ENCODE results near the gene CDT1.

CDT1 gene

GRCh38 chr16:88789594-88789993, 14.0 kb upstream of the CDT1 start:
- no peak overlapping the region for H3K27ac ChIP-seq
- no peak overlapping the region for H3K9ac ChIP-seq
- H3K36me3 ChIP-seq (ENCODE audit: control insufficient read depth, insufficient read depth, low read length) = no peaks in the 10 kb centered on the region
- no peaks in the 10 kb centered on the region for H3K27me3 ChIP-seq (ENCODE audit: control insufficient read depth, insufficient read depth, low read length)
- H3K9me3 ChIP-seq (ENCODE audit: control insufficient read depth, low read length) = no peaks in the 10 kb centered on the region
- no peaks in the 10 kb centered on the region for H3K4me1 ChIP-seq
- no peak overlapping the region for H3K4me3 ChIP-seq (ENCODE audit: low read depth, low read length)
- no peak overlapping the region for H2AFZ ChIP-seq
- TF ChIP-seq CTCF (IDR thresholded peaks at IDR 0.05) = no peak
- no peaks in the 10 kb centered on the region for H3K79me2 ChIP-seq
- H3K4me2 ChIP-seq (ENCODE audit: low read length) = no peak overlapping the region

DNA sequence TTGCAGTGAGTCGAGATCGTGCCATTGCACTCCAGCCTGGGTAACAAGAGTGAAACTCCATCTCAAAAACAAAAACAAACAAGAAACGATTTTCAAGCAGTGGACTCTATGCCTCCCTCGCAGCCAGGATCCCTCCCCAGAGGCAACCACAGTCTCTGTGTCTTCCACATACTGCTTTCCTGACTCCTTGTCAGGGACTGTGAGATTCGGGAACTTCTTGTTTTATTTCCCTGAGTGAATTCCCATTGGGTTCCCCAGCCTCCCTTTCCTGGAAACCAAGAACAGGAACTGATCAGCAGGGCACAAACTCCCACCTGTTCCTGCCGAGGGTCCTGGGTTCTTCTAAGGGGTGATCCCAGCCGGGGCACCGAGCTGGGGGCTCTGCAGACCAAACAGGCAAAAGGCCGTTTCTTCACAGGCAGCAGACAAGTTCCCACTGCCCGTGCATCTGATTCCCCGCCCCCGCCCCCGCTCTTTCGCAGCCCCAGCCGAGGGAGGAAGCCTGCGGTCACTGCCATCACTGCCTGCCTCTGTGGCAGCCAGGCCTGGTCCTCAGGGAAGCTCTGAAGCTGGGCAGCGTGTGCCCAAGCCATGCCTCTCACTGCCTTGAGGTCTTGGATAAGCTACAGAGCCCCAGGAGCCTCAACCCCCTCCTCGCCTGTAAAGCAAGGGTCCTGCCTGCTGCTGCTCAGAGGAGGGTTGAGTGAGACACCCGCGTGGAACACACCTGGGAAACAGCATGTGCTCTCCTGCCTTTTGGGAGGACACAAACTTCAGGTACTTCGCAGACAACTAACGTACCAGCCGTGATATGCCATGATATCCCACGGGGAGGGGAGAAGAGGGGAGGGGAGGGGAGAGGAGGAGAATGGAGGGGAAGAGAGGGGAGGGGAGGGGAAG, 13.0 kb upstream of the CDT1 start:
- Histone ChIP-seq H2AFZ (no peak overlapping the region), H3K27ac (no peak overlapping the region), H3K9me3 (ENCODE audit: control insufficient read depth, low read length) (no peaks in the 10 kb centered on the region), H3K27me3 (ENCODE audit: control insufficient read depth, insufficient read depth, low read length) (no peaks in the 10 kb centered on the region), H3K9ac (no peak overlapping the region), H3K4me2 (ENCODE audit: low read length) (no peak overlapping the region), H3K4me3 (ENCODE audit: low read depth, low read length) (no peak overlapping the region), H3K79me2 (no peaks in the 10 kb centered on the region), H3K36me3 (ENCODE audit: control insufficient read depth, insufficient read depth, low read length) (no peaks in the 10 kb centered on the region), H3K4me1 (no peaks in the 10 kb centered on the region)
- no peak for TF ChIP-seq CTCF (IDR thresholded peaks at IDR 0.05)

- no peak for TF ChIP-seq CTCF (IDR thresholded peaks at IDR 0.05)
- Histone ChIP-seq H3K4me1 (no peaks in the 10 kb centered on the region), H3K9me3 (ENCODE audit: control insufficient read depth, low read length) (no peaks in the 10 kb centered on the region), H3K4me2 (ENCODE audit: low read length) (no peak overlapping the region), H3K4me3 (ENCODE audit: low read depth, low read length) (no peak overlapping the region), H2AFZ (no peak overlapping the region), H3K36me3 (ENCODE audit: control insufficient read depth, insufficient read depth, low read length) (no peaks in the 10 kb centered on the region), H3K9ac (no peak overlapping the region), H3K27me3 (ENCODE audit: control insufficient read depth, insufficient read depth, low read length) (no peaks in the 10 kb centered on the region), H3K79me2 (no peaks in the 10 kb centered on the region), H3K27ac (no peak overlapping the region)
Measured at GRCh38 chr16:88792078-88792550, 11.5 kb upstream of the CDT1 start.

DNA sequence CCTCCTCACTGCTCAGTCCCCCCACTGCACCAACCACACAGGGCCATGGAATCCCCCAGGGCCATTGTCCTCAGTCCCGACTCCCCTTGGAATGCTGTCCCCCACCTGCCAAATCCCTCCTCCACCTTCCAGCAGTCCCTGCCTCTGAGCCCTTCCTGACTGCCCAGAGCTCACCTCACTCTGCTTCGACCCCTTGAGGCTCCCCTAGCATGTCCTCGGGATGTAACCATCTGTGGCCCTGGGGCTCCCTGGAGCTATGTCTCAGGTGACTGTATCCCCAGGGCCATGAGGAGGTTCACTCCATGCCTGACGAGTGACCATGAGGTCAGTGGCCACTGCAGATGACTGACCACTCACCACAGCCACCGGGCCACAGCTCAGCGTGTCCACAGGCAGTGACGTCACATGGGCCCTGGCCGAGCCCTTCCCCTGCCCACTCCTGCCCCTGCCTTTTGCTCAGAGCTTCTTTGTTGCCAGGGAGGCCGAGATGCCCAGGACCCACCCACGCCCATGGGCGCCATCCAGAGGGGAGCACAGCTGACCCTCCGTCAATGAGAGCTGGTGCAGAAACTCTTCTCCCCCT, 10.8 kb upstream of the CDT1 start:
- no peak overlapping the region for H3K4me3 ChIP-seq (ENCODE audit: low read depth, low read length)
- no peaks in the 10 kb centered on the region for H3K4me1 ChIP-seq
- H3K27me3 ChIP-seq (ENCODE audit: control insufficient read depth, insufficient read depth, low read length) = no peaks in the 10 kb centered on the region
- no peaks in the 10 kb centered on the region for H3K79me2 ChIP-seq
- no peaks in the 10 kb centered on the region for H3K9me3 ChIP-seq (ENCODE audit: control insufficient read depth, low read length)
- H3K36me3 ChIP-seq (ENCODE audit: control insufficient read depth, insufficient read depth, low read length) = no peaks in the 10 kb centered on the region
- no peak overlapping the region for H2AFZ ChIP-seq
- no peak overlapping the region for H3K27ac ChIP-seq
- no peak overlapping the region for H3K4me2 ChIP-seq (ENCODE audit: low read length)
- no peak for TF ChIP-seq CTCF (IDR thresholded peaks at IDR 0.05)
- no peak overlapping the region for H3K9ac ChIP-seq
